ENCODE measurements around the gene ZNF90.

DNA sequence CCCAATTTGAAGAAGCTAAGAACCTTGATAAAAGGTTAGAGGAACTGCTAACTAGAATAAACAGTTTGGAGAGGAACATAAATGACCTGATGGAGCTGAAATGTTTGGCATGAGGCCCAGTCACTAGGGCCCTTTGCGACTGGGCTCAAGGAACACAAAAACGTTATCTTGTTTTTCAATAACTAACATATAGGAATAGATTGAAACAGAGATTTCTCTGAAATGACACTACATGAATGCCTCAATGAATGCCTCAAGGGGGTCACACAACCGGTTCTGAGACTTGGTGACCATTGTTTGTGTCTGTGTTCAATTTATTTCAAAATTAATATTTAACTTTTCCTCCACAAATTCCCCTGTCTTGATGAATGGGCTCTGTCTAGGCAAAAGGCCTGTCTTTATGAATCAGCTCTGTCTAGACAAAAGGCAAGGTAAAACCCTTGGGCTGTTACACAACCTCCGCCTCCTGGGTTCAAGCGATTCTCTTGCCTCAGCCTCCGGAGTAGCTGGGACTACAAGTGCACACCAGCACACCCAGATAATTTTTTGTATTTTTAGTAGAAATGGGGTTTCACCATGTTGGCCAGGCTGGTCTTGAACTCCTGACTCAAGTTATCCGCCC, 88.3 kb downstream of the ZNF90 start:
- TF ChIP-seq, protein P1, sequence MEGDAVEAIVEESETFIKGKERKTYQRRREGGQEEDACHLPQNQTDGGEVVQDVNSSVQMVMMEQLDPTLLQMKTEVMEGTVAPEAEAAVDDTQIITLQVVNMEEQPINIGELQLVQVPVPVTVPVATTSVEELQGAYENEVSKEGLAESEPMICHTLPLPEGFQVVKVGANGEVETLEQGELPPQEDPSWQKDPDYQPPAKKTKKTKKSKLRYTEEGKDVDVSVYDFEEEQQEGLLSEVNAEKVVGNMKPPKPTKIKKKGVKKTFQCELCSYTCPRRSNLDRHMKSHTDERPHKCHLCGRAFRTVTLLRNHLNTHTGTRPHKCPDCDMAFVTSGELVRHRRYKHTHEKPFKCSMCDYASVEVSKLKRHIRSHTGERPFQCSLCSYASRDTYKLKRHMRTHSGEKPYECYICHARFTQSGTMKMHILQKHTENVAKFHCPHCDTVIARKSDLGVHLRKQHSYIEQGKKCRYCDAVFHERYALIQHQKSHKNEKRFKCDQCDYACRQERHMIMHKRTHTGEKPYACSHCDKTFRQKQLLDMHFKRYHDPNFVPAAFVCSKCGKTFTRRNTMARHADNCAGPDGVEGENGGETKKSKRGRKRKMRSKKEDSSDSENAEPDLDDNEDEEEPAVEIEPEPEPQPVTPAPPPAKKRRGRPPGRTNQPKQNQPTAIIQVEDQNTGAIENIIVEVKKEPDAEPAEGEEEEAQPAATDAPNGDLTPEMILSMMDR (IDR thresholded peaks at IDR 0.05; ENCODE audit: insufficient read depth, low read depth, low read length), result no peak
- no peak for TF ChIP-seq EZH2 (IDR thresholded peaks at IDR 0.05; ENCODE audit: insufficient read depth, low read length)

All from astrocyte (in vitro differentiated cells and primary cell).